Keratinocyte (primary cell): ENCODE data around the gene RPS6KA5.

Source experiments
- EZH2 ChIP-seq: IDR thresholded peaks from one replicate; pipeline ENCODE4 v1.6.1; 2012; ENCODE audit warnings: inconsistent platforms, mild to moderate bottlenecking, low read length, moderate library complexity
- TF ChIP-seq, protein P1 (sequence below), 3 experiments: IDR thresholded peaks in 1 of 3; conservative IDR thresholded peaks in 1 of 3; optimal IDR thresholded peaks in 1 of 3; 2 replicates in 2 of 3; 3 replicates in 1 of 3; pipeline versions ENCODE3 to v1.5.1; 2011; ENCODE audit warnings: low read length in 3 of 3, mild to moderate bottlenecking in 3 of 3, moderate library complexity in 2 of 3, control low read depth in 1 of 3, inconsistent platforms in 1 of 3; ENCODE audit not compliant: insufficient read depth in 2 of 3; ENCODE audit errors: extremely low read depth in 1 of 3

GRCh38 chr14:90816681-90817436, 243.6 kb downstream of the RPS6KA5 start:
- TF ChIP-seq, protein P1, sequence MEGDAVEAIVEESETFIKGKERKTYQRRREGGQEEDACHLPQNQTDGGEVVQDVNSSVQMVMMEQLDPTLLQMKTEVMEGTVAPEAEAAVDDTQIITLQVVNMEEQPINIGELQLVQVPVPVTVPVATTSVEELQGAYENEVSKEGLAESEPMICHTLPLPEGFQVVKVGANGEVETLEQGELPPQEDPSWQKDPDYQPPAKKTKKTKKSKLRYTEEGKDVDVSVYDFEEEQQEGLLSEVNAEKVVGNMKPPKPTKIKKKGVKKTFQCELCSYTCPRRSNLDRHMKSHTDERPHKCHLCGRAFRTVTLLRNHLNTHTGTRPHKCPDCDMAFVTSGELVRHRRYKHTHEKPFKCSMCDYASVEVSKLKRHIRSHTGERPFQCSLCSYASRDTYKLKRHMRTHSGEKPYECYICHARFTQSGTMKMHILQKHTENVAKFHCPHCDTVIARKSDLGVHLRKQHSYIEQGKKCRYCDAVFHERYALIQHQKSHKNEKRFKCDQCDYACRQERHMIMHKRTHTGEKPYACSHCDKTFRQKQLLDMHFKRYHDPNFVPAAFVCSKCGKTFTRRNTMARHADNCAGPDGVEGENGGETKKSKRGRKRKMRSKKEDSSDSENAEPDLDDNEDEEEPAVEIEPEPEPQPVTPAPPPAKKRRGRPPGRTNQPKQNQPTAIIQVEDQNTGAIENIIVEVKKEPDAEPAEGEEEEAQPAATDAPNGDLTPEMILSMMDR (optimal IDR thresholded peaks at IDR 0.05 in 1 of 3, IDR thresholded peaks at IDR 0.05 in 1 of 3, conservative IDR thresholded peaks at IDR 0.05 in 1 of 3; ENCODE audit: extremely low read depth in 1 of 3, insufficient read depth in 2 of 3, low read length in 3 of 3) = no peak
- TF ChIP-seq EZH2 = no peak
